Measurements from ENCODE around the gene SHROOM3.
"Not testable (repeated sequence)": the region's sequence is repeated elsewhere in the genome, so short reads cannot be mapped to it uniquely, and the experiment has no call there.

The SHROOM3 gene

GRCh38 chr4:76447393-76447851 is 12.4 kb downstream of the SHROOM3 start:
- DNase-seq = no peak

- no peak for DNase-seq
These were observed 13.2 kb downstream of the SHROOM3 start for GRCh38 chr4:76448211-76448610.

GRCh38 chr4:76449362-76449767 is 14.3 kb downstream of the SHROOM3 start:
- DNase-seq = no peak

- DNase-seq = no peak
These were observed 14.8 kb downstream of the SHROOM3 start for GRCh38 chr4:76449833-76450232.

GRCh38 chr4:76453232-76453631 is 18.2 kb downstream of the SHROOM3 start:
- DNase-seq = no peak

- DNase-seq = not testable (repeated sequence)
These were observed 19.0 kb downstream of the SHROOM3 start for GRCh38 chr4:76454073-76454472.

- DNase-seq = no peak
These were observed 22.9 kb downstream of the SHROOM3 start for GRCh38 chr4:76457885-76458284.

GRCh38 chr4:76458297-76458696 is 23.3 kb downstream of the SHROOM3 start:
- DNase-seq = no peak

- DNase-seq = no peak
These were observed 23.8 kb downstream of the SHROOM3 start for GRCh38 chr4:76458825-76459224.

GRCh38 chr4:76459291-76459723 is 24.3 kb downstream of the SHROOM3 start:
- no peak for DNase-seq

GRCh38 chr4:76463568-76463967 is 28.5 kb downstream of the SHROOM3 start:
- no peak for DNase-seq

GRCh38 chr4:76470064-76470463 is 35.0 kb downstream of the SHROOM3 start:
- DNase-seq = no peak

GRCh38 chr4:76470532-76470931 is 35.5 kb downstream of the SHROOM3 start:
- no peak for DNase-seq

GRCh38 chr4:76476571-76476970 is 41.5 kb downstream of the SHROOM3 start:
- DNase-seq = no peak

GRCh38 chr4:76484654-76485053 is 49.6 kb downstream of the SHROOM3 start:
- DNase-seq = no peak

- no peak for DNase-seq
These were observed 50.4 kb downstream of the SHROOM3 start for GRCh38 chr4:76485450-76485849.

- DNase-seq = no peak
These were observed 51.7 kb downstream of the SHROOM3 start for GRCh38 chr4:76486588-76487276.

- DNase-seq = no peak
These were observed 52.6 kb downstream of the SHROOM3 start for GRCh38 chr4:76487621-76488020.

- no peak for DNase-seq
These were observed 53.4 kb downstream of the SHROOM3 start for GRCh38 chr4:76488455-76488854.

- no peak for DNase-seq
These were observed 54.1 kb downstream of the SHROOM3 start for GRCh38 chr4:76488888-76489685.

GRCh38 chr4:76489686-76490161 is 54.7 kb downstream of the SHROOM3 start:
- no peak for DNase-seq

- DNase-seq = no peak
These were observed 57.0 kb downstream of the SHROOM3 start for GRCh38 chr4:76492055-76492454.

- no peak for DNase-seq
These were observed 59.2 kb downstream of the SHROOM3 start for GRCh38 chr4:76494243-76494642.

Measured in stimulated activated CD4-positive, alpha-beta T cell treated with anti-CD3 and anti-CD28 coated beads, Interleukin-12 subunit alpha, Interleukin-12 subunit beta, amount 100 ng/mL, for 4 hours (primary cell).